SU-DHL-6 (cell line): ENCODE measurements around the gene VAMP1.
"Not testable (repeated sequence)": the region's sequence is repeated elsewhere in the genome, so short reads cannot be mapped to it uniquely, and the experiment has no call there.

Experiments
- H2AFZ ChIP-seq: fragments of 200-600 bp; sonication (generic); 2 replicates; pipeline ENCODE4 v1.6.1; 2014; ENCODE audit warnings: low read depth, mild to moderate bottlenecking, moderate library complexity, mixed read lengths, antibody characterized with exemption, low read length; ENCODE audit not compliant: severe bottlenecking
- H3F3A ChIP-seq: fragments of 200-600 bp; shearing (Covaris generic); 2 replicates; pipeline ENCODE4 v1.6.0; 2016; ENCODE audit warnings: antibody characterized with exemption, mild to moderate bottlenecking; ENCODE audit not compliant: insufficient read depth
- H3K27ac ChIP-seq: fragments of 200-600 bp; sonication (generic); 2 replicates; pipeline ENCODE4 v1.5.1; 2016; ENCODE audit warnings: low read depth, mild to moderate bottlenecking, low read length, moderate library complexity, mixed read lengths
- H3K27me3 ChIP-seq: fragments of 200-600 bp; sonication (generic), shearing (Covaris generic); 2 replicates; pipeline ENCODE4 v1.6.0; 2014; ENCODE audit warnings: mild to moderate bottlenecking, low read length
- H3K36me3 ChIP-seq: fragments of 200-600 bp; sonication (generic); 2 replicates; pipeline ENCODE4 v1.6.1; 2014; ENCODE audit warnings: mild to moderate bottlenecking, low read length, mixed read lengths
- H3K4me2 ChIP-seq: fragments of 300-600, 200-600 bp; shearing (Covaris generic), sonication (generic); 2 replicates; pipeline ENCODE4 v1.6.0; 2014; ENCODE audit warnings: low read length, low read depth, mild to moderate bottlenecking; ENCODE audit not compliant: poor library complexity, severe bottlenecking
- H3K4me3 ChIP-seq: fragments of 200-600 bp; sonication (generic); 2 replicates; pipeline ENCODE4 v1.5.1; 2014; ENCODE audit warnings: antibody characterized with exemption, low read length, mild to moderate bottlenecking, mixed read lengths; ENCODE audit not compliant: insufficient read depth, poor library complexity, severe bottlenecking
- H3K79me2 ChIP-seq: fragments of 200-600 bp; sonication (generic); 2 replicates; pipeline ENCODE4 v1.6.1; 2014; ENCODE audit warnings: mild to moderate bottlenecking, low read length, moderate library complexity; ENCODE audit not compliant: insufficient read depth
- H3K9ac ChIP-seq: fragments of 200-600 bp; sonication (generic); 2 replicates; pipeline ENCODE4 v1.7.0; 2014; ENCODE audit warnings: mild to moderate bottlenecking, low read length
- H3K9me2 ChIP-seq: fragments of 200-600 bp; sonication (generic); replicated peaks from 2 replicates; pipeline ENCODE4 v1.6.1; 2014; ENCODE audit warnings: low read length; ENCODE audit not compliant: insufficient read depth
- H3K9me3 ChIP-seq: fragments of 200-600 bp; sonication (generic); 2 replicates; pipeline ENCODE4 v1.6.1; 2014; ENCODE audit warnings: low read length, mixed read lengths; ENCODE audit not compliant: insufficient read depth
- H4K20me1 ChIP-seq: fragments of 200-600 bp; sonication (generic); 2 replicates; pipeline ENCODE4 v1.6.1; 2014; ENCODE audit warnings: low read depth, mild to moderate bottlenecking, antibody characterized with exemption, low read length, moderate library complexity, mixed read lengths
- EZH2phosphoT487 ChIP-seq: fragments of 200-600 bp; sonication (generic), shearing (Covaris generic); conservative IDR thresholded peaks from 2 replicates; pipeline ENCODE4 v1.6.1; 2018; ENCODE audit warnings: mild to moderate bottlenecking, antibody characterized with exemption, low read length, moderate library complexity, mixed read lengths
- TF ChIP-seq, protein P1 (sequence below): fragments of 200-600 bp; sonication (generic); IDR thresholded peaks from one replicate; pipeline ENCODE4 v1.5.1; 2017; ENCODE audit warnings: antibody characterized with exemption, mild to moderate bottlenecking, low read length, moderate library complexity; ENCODE audit not compliant: insufficient read depth, poor library complexity, severe bottlenecking

VAMP1 gene

DNA sequence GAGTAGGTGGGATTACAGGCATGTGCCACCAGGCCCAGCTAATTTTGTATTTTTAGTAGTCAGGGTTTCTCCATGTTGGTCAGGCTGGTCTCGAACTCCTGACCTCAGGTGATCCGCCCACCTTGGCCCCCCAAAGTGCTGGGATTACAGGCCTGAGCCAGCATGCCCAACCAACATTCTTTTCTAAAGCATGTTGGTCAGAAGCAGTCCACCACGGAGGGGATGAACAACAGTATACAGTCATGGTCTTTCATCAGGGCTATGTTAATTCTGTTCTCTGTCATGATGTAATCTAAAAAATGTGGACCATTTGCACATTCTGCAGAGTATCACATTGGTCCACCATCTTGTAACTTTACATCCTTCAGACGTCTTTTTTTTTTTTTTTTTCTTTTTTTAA is 19.0 kb upstream of the VAMP1 start:
- Histone ChIP-seq H3K9me3 (no peaks in the 10 kb centered on the region), H3K4me3 (no peak overlapping the region), H3K4me2 (no peak overlapping the region), H3K27me3 (no peaks in the 10 kb centered on the region), H3K36me3 (peaks cover 6% of the 10 kb centered on the region), H3F3A (peaks cover 17% of the 10 kb centered on the region), H3K9ac (no peak overlapping the region), H2AFZ (no peak overlapping the region), H3K27ac (no peak overlapping the region), H3K9me2 (no peaks in the 10 kb centered on the region), H4K20me1 (no peaks in the 10 kb centered on the region), H3K79me2 (peaks cover 16% of the 10 kb centered on the region)
- no peak for TF ChIP-seq EZH2phosphoT487
- TF ChIP-seq, protein P1, sequence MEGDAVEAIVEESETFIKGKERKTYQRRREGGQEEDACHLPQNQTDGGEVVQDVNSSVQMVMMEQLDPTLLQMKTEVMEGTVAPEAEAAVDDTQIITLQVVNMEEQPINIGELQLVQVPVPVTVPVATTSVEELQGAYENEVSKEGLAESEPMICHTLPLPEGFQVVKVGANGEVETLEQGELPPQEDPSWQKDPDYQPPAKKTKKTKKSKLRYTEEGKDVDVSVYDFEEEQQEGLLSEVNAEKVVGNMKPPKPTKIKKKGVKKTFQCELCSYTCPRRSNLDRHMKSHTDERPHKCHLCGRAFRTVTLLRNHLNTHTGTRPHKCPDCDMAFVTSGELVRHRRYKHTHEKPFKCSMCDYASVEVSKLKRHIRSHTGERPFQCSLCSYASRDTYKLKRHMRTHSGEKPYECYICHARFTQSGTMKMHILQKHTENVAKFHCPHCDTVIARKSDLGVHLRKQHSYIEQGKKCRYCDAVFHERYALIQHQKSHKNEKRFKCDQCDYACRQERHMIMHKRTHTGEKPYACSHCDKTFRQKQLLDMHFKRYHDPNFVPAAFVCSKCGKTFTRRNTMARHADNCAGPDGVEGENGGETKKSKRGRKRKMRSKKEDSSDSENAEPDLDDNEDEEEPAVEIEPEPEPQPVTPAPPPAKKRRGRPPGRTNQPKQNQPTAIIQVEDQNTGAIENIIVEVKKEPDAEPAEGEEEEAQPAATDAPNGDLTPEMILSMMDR: no peak

DNA sequence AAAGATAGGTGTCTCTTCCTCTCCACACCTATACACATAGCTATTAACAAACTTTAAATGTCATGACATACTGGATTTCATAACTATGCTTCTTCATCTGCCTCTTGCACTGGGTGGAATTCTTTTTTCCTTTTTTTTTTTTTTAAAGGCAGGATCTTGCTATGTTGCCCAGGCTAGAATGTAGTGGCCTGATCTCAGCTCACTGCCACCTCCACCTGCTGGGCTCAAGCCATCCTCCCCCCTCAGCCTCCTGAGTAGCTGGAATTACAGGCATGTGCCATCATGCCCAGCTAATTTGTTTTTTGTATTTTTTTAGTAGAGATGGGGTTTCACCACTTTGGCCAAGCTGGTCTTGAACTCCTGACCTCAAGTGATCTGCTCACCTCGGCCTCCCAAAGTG is 17.8 kb upstream of the VAMP1 start:
- H3K79me2 ChIP-seq: peaks cover 14% of the 10 kb centered on the region
- peaks cover 15% of the 10 kb centered on the region for H3F3A ChIP-seq
- H3K4me2 ChIP-seq: no peak overlapping the region
- H3K4me3 ChIP-seq: no peak overlapping the region
- no peaks in the 10 kb centered on the region for H3K27me3 ChIP-seq
- H3K27ac ChIP-seq: no peak overlapping the region
- H3K9ac ChIP-seq: no peak overlapping the region
- no peaks in the 10 kb centered on the region for H3K9me3 ChIP-seq
- H3K36me3 ChIP-seq: peaks cover 6% of the 10 kb centered on the region
- TF ChIP-seq EZH2phosphoT487: no peak
- TF ChIP-seq, protein P1: no peak
- H2AFZ ChIP-seq: no peak overlapping the region
- H3K9me2 ChIP-seq: no peaks in the 10 kb centered on the region
- no peaks in the 10 kb centered on the region for H4K20me1 ChIP-seq

DNA sequence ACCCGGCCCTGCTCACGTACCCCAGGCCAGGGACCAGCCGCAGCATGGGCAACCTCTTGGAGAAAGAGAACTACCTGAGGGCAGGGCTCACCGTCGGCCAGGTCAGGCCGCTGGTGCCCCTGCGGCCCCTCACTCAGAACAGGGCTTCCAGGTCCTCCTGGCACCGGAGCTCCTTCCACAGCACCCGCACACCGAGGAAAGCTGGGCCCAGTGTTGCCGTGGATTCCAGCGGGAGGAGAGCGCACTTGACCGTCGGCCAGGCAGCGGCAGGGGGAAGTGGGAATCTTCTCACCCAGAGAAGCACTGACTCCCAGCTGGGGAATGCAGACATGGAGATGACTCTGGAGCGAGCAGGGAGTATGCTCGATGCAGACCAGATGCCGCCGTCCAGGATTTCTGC is 7.9 kb upstream of the VAMP1 start:
- Histone ChIP-seq H3K4me2 (no peak overlapping the region), H3K79me2 (no peaks in the 10 kb centered on the region), H3K9ac (no peak overlapping the region), H3K27me3 (no peaks in the 10 kb centered on the region), H3F3A (no peaks in the 10 kb centered on the region), H2AFZ (no peak overlapping the region), H3K27ac (no peak overlapping the region), H3K9me3 (no peaks in the 10 kb centered on the region), H4K20me1 (no peaks in the 10 kb centered on the region), H3K9me2 (no peaks in the 10 kb centered on the region), H3K4me3 (no peak overlapping the region), H3K36me3 (no peaks in the 10 kb centered on the region)
- TF ChIP-seq EZH2phosphoT487: no peak

DNA sequence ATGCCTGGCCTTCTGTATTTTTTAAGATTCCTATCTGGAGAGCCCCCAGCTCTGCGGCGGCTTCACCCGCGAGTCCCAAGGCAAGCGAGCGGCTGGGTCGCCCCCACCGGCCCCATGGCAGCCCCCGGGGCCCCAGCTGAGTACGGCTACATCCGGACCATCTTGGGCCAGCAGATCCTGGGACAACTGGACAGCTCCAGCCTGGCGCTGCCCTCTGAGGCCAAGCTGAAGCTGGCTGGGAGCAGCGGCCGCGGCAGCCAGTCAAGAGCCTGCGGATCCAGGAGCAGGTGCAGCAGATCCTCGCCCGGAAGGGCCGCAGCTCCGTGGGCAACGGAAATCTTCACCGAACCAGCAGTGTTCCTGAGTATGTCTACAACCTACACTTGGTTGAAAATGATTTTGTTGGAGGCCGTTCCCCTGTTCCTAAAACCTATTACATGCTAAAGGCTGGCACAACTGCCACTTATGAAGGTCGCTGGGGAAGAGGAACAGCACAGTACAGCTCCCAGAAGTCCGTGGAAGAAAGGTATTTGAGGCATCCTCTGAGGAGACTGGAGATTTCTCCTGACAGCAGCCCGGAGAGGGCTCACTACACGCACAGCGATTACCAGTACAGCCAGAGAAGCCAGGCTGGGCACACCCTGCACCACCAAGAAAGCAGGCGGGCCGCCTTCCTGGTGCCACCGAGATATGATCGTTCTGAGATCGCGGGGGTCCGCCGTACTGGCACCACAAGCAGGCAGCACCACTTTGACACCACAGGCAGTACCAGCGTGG is 7.3 kb upstream of the VAMP1 start:
- H3K27ac ChIP-seq: not testable (repeated sequence)

More for the DNA sequence above, 7.3 kb upstream of the VAMP1 start:
- not testable (repeated sequence) for H3K9me2 ChIP-seq, H2AFZ ChIP-seq, H3K27me3 ChIP-seq, H3K36me3 ChIP-seq, H3K4me3 ChIP-seq, H3K9ac ChIP-seq, H4K20me1 ChIP-seq, H3K9me3 ChIP-seq, H3K4me2 ChIP-seq, H3K79me2 ChIP-seq, H3F3A ChIP-seq
